ENCODE results near the gene TARS2. TPM values are rescaled to one million over a fixed set of nuclear protein-coding genes. Genes with fewer than 3 reads are reported as not detected.

Gene TARS2
- polyA plus RNA-seq, 1 donor = 27.9 TPM

- DNase-seq = no peak
Observed at GRCh38 chr1:150507912-150508864, 21.0 kb downstream of the TARS2 start, which contains the start of gene ECM1. ECM1 (plus strand) TSS chr1:150508109; CDS start chr1:150508210, 101 bp downstream.

- DNase-seq = no peak
Observed at GRCh38 chr1:150508982-150509381, 21.8 kb downstream of the TARS2 start.

- no peak for DNase-seq
Observed at GRCh38 chr1:150511551-150511950, 24.3 kb downstream of the TARS2 start.

- DNase-seq = no peak
Observed at GRCh38 chr1:150511985-150512660, 24.9 kb downstream of the TARS2 start.

GRCh38 chr1:150512846-150513245, 25.6 kb downstream of the TARS2 start:
- no peak for DNase-seq

GRCh38 chr1:150513351-150513791, 26.2 kb downstream of the TARS2 start:
- DNase-seq = no peak

GRCh38 chr1:150514260-150514659, 27.0 kb downstream of the TARS2 start:
- DNase-seq = no peak

GRCh38 chr1:150514913-150515327, 27.7 kb downstream of the TARS2 start:
- no peak for DNase-seq

- DNase-seq = peak; percentile 94
Observed at GRCh38 chr1:150515328-150516049, 28.3 kb downstream of the TARS2 start, which contains the start of gene FALEC. FALEC (plus strand) TSS chr1:150515752.

- DNase-seq = peak; percentile 32
Observed at GRCh38 chr1:150516050-150516591, 28.9 kb downstream of the TARS2 start.

GRCh38 chr1:150516616-150517015, 29.4 kb downstream of the TARS2 start:
- no peak for DNase-seq

- no peak for DNase-seq
Observed at GRCh38 chr1:150521196-150521968, 34.2 kb downstream of the TARS2 start.

GRCh38 chr1:150525348-150525747, 38.1 kb downstream of the TARS2 start:
- DNase-seq = no peak

- no peak for DNase-seq
Observed at GRCh38 chr1:150528196-150528595, 41.0 kb downstream of the TARS2 start.

- DNase-seq = no peak
Observed at GRCh38 chr1:150529017-150529416, 41.8 kb downstream of the TARS2 start.

GRCh38 chr1:150530491-150531159, 43.4 kb downstream of the TARS2 start:
- DNase-seq = no peak

- no peak for DNase-seq
Observed at GRCh38 chr1:150532860-150533259, 45.6 kb downstream of the TARS2 start.

- DNase-seq = no peak
Observed at GRCh38 chr1:150534002-150534401, 46.8 kb downstream of the TARS2 start.

- no peak for DNase-seq
Observed at GRCh38 chr1:150535511-150536287, 48.5 kb downstream of the TARS2 start.
